ENCODE data around the gene CERK.
A peak's percentile ranks its signal among the peaks of the same experiment; 100 is the strongest.

Gene CERK

GRCh38 chr22:46688949-46689348 is 49.1 kb downstream of the CERK start:
- Histone ChIP-seq H3K36me3 (ENCODE audit: insufficient read depth, low read length) (peaks cover 48% of the 10 kb centered on the region), H3K9me3 (ENCODE audit: low read depth, low read length) (no peaks in the 10 kb centered on the region), H3K4me3 (no peak overlapping the region), H3K9ac (ENCODE audit: insufficient read length) (no peak overlapping the region), H3K27ac (no peak overlapping the region)
- DNase-seq (ENCODE audit: low read depth, low spot score): no peak
- TF ChIP-seq EZH2 (IDR thresholded peaks at IDR 0.05) (no peak), FOXP2 (optimal IDR thresholded peaks at IDR 0.05; ENCODE audit: control extremely low read depth, extremely low read length, insufficient read depth) (no peak), POLR2AphosphoS5 (IDR thresholded peaks at IDR 0.05; ENCODE audit: borderline replicate concordance, low read depth, low read length) (no peak)

GRCh38 chr22:46687460-46687859 is 50.6 kb downstream of the CERK start:
- no peak for DNase-seq (ENCODE audit: low read depth, low spot score)
- TF ChIP-seq EZH2 (IDR thresholded peaks at IDR 0.05): no peak
- TF ChIP-seq FOXP2 (optimal IDR thresholded peaks at IDR 0.05; ENCODE audit: control extremely low read depth, extremely low read length, insufficient read depth): no peak
- no peak for TF ChIP-seq POLR2AphosphoS5 (IDR thresholded peaks at IDR 0.05; ENCODE audit: borderline replicate concordance, low read depth, low read length)
- H3K27ac ChIP-seq: no peak overlapping the region
- no peaks in the 10 kb centered on the region for H3K9me3 ChIP-seq (ENCODE audit: low read depth, low read length)
- no peak overlapping the region for H3K4me3 ChIP-seq
- H3K9ac ChIP-seq (ENCODE audit: insufficient read length): no peak overlapping the region
- peaks cover 37% of the 10 kb centered on the region for H3K36me3 ChIP-seq (ENCODE audit: insufficient read depth, low read length)

GRCh38 chr22:46687048-46687444 is 51.0 kb downstream of the CERK start:
- no peak for TF ChIP-seq EZH2 (IDR thresholded peaks at IDR 0.05)
- TF ChIP-seq POLR2AphosphoS5 (IDR thresholded peaks at IDR 0.05; ENCODE audit: borderline replicate concordance, low read depth, low read length): no peak
- no peak for TF ChIP-seq FOXP2 (optimal IDR thresholded peaks at IDR 0.05; ENCODE audit: control extremely low read depth, extremely low read length, insufficient read depth)
- DNase-seq (ENCODE audit: low read depth, low spot score): no peak
- Histone ChIP-seq H3K27ac (no peak overlapping the region), H3K36me3 (ENCODE audit: insufficient read depth, low read length) (peaks cover 37% of the 10 kb centered on the region), H3K4me3 (no peak overlapping the region), H3K9ac (ENCODE audit: insufficient read length) (no peak overlapping the region), H3K9me3 (ENCODE audit: low read depth, low read length) (no peaks in the 10 kb centered on the region)

GRCh38 chr22:46686221-46687047 is 51.6 kb downstream of the CERK start:
- Histone ChIP-seq H3K27ac (no peak overlapping the region), H3K9me3 (ENCODE audit: low read depth, low read length) (no peaks in the 10 kb centered on the region), H3K9ac (ENCODE audit: insufficient read length) (no peak overlapping the region), H3K4me3 (no peak overlapping the region), H3K36me3 (ENCODE audit: insufficient read depth, low read length) (peaks cover 32% of the 10 kb centered on the region)
- DNase-seq (ENCODE audit: low read depth, low spot score): no peak
- TF ChIP-seq EZH2 (IDR thresholded peaks at IDR 0.05) (no peak), POLR2AphosphoS5 (IDR thresholded peaks at IDR 0.05; ENCODE audit: borderline replicate concordance, low read depth, low read length) (no peak), FOXP2 (optimal IDR thresholded peaks at IDR 0.05; ENCODE audit: control extremely low read depth, extremely low read length, insufficient read depth) (no peak)

- no peak overlapping the region for H3K9ac ChIP-seq (ENCODE audit: insufficient read length)
- H3K4me3 ChIP-seq: no peak overlapping the region
- TF ChIP-seq FOXP2 (optimal IDR thresholded peaks at IDR 0.05; ENCODE audit: control extremely low read depth, extremely low read length, insufficient read depth): no peak
- no peak for TF ChIP-seq EZH2 (IDR thresholded peaks at IDR 0.05)
- TF ChIP-seq POLR2AphosphoS5 (IDR thresholded peaks at IDR 0.05; ENCODE audit: borderline replicate concordance, low read depth, low read length): no peak
- no peak for DNase-seq (ENCODE audit: low read depth, low spot score)
- no peaks in the 10 kb centered on the region for H3K9me3 ChIP-seq (ENCODE audit: low read depth, low read length)
- H3K27ac ChIP-seq: 0 out of 2 replicates have a peak overlapping the region, but pooled peaks have one; percentile 21
- H3K36me3 ChIP-seq (ENCODE audit: insufficient read depth, low read length): peaks cover 18% of the 10 kb centered on the region
Measured at GRCh38 chr22:46684706-46685105, 53.3 kb downstream of the CERK start.

GRCh38 chr22:46682011-46682731 is 55.9 kb downstream of the CERK start:
- TF ChIP-seq POLR2AphosphoS5 (IDR thresholded peaks at IDR 0.05; ENCODE audit: borderline replicate concordance, low read depth, low read length): no peak
- TF ChIP-seq FOXP2 (optimal IDR thresholded peaks at IDR 0.05; ENCODE audit: control extremely low read depth, extremely low read length, insufficient read depth): no peak
- no peak for TF ChIP-seq EZH2 (IDR thresholded peaks at IDR 0.05)
- no peak overlapping the region for H3K27ac ChIP-seq
- H3K4me3 ChIP-seq: no peak overlapping the region
- H3K9me3 ChIP-seq (ENCODE audit: low read depth, low read length): no peaks in the 10 kb centered on the region
- peaks cover 13% of the 10 kb centered on the region; the same call in 1 of the 2 replicates for H3K36me3 ChIP-seq (ENCODE audit: insufficient read depth, low read length)
- no peak overlapping the region for H3K9ac ChIP-seq (ENCODE audit: insufficient read length)
- no peak for DNase-seq (ENCODE audit: low read depth, low spot score)

GRCh38 chr22:46681010-46681409 is 57.0 kb downstream of the CERK start:
- no peak for DNase-seq (ENCODE audit: low read depth, low spot score)

GRCh38 chr22:46679706-46680269 is 58.3 kb downstream of the CERK start:
- H3K4me3 ChIP-seq: no peak overlapping the region; the same call in 1 of the 2 replicates
- DNase-seq (ENCODE audit: low read depth, low spot score): no peak
- no peaks in the 10 kb centered on the region for H3K9me3 ChIP-seq (ENCODE audit: low read depth, low read length)
- peak overlapping the region; percentile 45 for H3K9ac ChIP-seq (ENCODE audit: insufficient read length)
- H3K27ac ChIP-seq: peak overlapping the region; percentile 82
- no peaks in the 10 kb centered on the region for H3K36me3 ChIP-seq (ENCODE audit: insufficient read depth, low read length)
- TF ChIP-seq EZH2 (IDR thresholded peaks at IDR 0.05): no peak
- no peak for TF ChIP-seq FOXP2 (optimal IDR thresholded peaks at IDR 0.05; ENCODE audit: control extremely low read depth, extremely low read length, insufficient read depth)
- no peak for TF ChIP-seq POLR2AphosphoS5 (IDR thresholded peaks at IDR 0.05; ENCODE audit: borderline replicate concordance, low read depth, low read length)

More at GRCh38 chr22:46681010-46681409, 57.0 kb downstream of the CERK start:
- Histone ChIP-seq H3K27ac (no peak overlapping the region), H3K36me3 (ENCODE audit: insufficient read depth, low read length) (peaks cover 5% of the 10 kb centered on the region; the same call in 1 of the 2 replicates), H3K9ac (ENCODE audit: insufficient read length) (no peak overlapping the region), H3K9me3 (ENCODE audit: low read depth, low read length) (no peaks in the 10 kb centered on the region), H3K4me3 (no peak overlapping the region)
- TF ChIP-seq FOXP2 (optimal IDR thresholded peaks at IDR 0.05; ENCODE audit: control extremely low read depth, extremely low read length, insufficient read depth) (no peak), POLR2AphosphoS5 (IDR thresholded peaks at IDR 0.05; ENCODE audit: borderline replicate concordance, low read depth, low read length) (no peak), EZH2 (IDR thresholded peaks at IDR 0.05) (no peak)

Measured in SK-N-MC (cell line).